Smooth muscle cell (in vitro differentiated cells): ENCODE measurements around the gene GFER. TPM values are rescaled to one million over a fixed set of nuclear protein-coding genes. Genes with fewer than 3 reads are reported as not detected.

Source experiments
- DNase-seq: peaks from one replicate; lab custom pipeline; 2025; ENCODE audit not compliant: unreplicated experiment; lab: John Stamatoyannopoulos, UW
- H2AFZ ChIP-seq: fragments of 200-600 bp; sonication (generic); 2 replicates; pipeline ENCODE4 v1.6.0; 2016; ENCODE audit warnings: antibody characterized with exemption, low read depth, mild to moderate bottlenecking
- H3F3A ChIP-seq: fragments of 200-600 bp; sonication (generic); 2 replicates; pipeline ENCODE4 v1.6.0; 2017; ENCODE audit warnings: antibody characterized with exemption, low read depth
- H3K27ac ChIP-seq: fragments of 200-600 bp; sonication (generic); 2 replicates; pipeline ENCODE4 v1.5.1; 2016; ENCODE audit warnings: low read depth, mild to moderate bottlenecking
- H3K27me3 ChIP-seq: fragments of 200-600 bp; sonication (generic); 2 replicates; pipeline ENCODE4 v1.6.1; 2016; ENCODE audit warnings: low read depth, mild to moderate bottlenecking
- H3K36me3 ChIP-seq: fragments of 200-600 bp; sonication (generic); 2 replicates; pipeline ENCODE4 v1.5.1; 2016; ENCODE audit warnings: low read depth
- H3K4me1 ChIP-seq: fragments of 200-600 bp; sonication (generic); 2 replicates; pipeline ENCODE4 v1.5.1; 2016; ENCODE audit warnings: low read depth
- H3K4me2 ChIP-seq: fragments of 200-600 bp; sonication (generic); 2 replicates; pipeline ENCODE4 v1.6.0; 2016; ENCODE audit warnings: mild to moderate bottlenecking
- H3K4me3 ChIP-seq: fragments of 200-600 bp; sonication (generic); 2 replicates; pipeline ENCODE4 v1.5.1; 2016; ENCODE audit warnings: mild to moderate bottlenecking
- H3K79me2 ChIP-seq: fragments of 200-600 bp; sonication (generic); 2 replicates; pipeline ENCODE4 v1.6.0; 2016; ENCODE audit warnings: low read depth, mild to moderate bottlenecking
- H3K9ac ChIP-seq: fragments of 200-600 bp; sonication (generic); 2 replicates; pipeline ENCODE4 v1.6.0; 2016; ENCODE audit warnings: low read depth
- H3K9me3 ChIP-seq: fragments of 200-600 bp; sonication (generic); replicated peaks from 2 replicates; pipeline ENCODE4 v1.5.1; 2016; ENCODE audit warnings: low read depth
- H4K20me1 ChIP-seq: fragments of 200-600 bp; sonication (generic); 2 replicates; pipeline ENCODE4 v1.6.0; 2016; ENCODE audit warnings: low read depth
- CTCF ChIP-seq: fragments of 200-600 bp; sonication (generic); IDR thresholded peaks from 2 replicates; pipeline ENCODE4 v1.5.1; 2017; ENCODE audit warnings: borderline replicate concordance, mild to moderate bottlenecking, antibody characterized with exemption; ENCODE audit not compliant: insufficient read depth, poor library complexity, severe bottlenecking
- WGBS: methylation state at CpG from one replicate; pipeline ENCODE4 v1.1.7; 2016; ENCODE audit warnings: low lambda C conversion rate; 5-methylcytosine and 5-hydroxymethylcytosine counted together
- polyA plus RNA-seq: library from polyadenylated mRNA; unstranded; fragments of >200 nt; fragmentation: Nextera tagmentation; extraction: Ambion mirVana; gene quantifications from 2 replicates; pipeline ENCODE4 v1.2.1, GENCODE V29; 2016
- total RNA-seq: library from RNA; depleted of rRNA; stranded (reverse); fragments of >200 nt; gene quantifications from 2 replicates; pipeline ENCODE4 v1.2.3, GENCODE V29; 2014

Gene GFER
- total and polyA plus RNA-seq, 2 experiments from 2014 or later: 15.1 to 41.2 TPM

DNA sequence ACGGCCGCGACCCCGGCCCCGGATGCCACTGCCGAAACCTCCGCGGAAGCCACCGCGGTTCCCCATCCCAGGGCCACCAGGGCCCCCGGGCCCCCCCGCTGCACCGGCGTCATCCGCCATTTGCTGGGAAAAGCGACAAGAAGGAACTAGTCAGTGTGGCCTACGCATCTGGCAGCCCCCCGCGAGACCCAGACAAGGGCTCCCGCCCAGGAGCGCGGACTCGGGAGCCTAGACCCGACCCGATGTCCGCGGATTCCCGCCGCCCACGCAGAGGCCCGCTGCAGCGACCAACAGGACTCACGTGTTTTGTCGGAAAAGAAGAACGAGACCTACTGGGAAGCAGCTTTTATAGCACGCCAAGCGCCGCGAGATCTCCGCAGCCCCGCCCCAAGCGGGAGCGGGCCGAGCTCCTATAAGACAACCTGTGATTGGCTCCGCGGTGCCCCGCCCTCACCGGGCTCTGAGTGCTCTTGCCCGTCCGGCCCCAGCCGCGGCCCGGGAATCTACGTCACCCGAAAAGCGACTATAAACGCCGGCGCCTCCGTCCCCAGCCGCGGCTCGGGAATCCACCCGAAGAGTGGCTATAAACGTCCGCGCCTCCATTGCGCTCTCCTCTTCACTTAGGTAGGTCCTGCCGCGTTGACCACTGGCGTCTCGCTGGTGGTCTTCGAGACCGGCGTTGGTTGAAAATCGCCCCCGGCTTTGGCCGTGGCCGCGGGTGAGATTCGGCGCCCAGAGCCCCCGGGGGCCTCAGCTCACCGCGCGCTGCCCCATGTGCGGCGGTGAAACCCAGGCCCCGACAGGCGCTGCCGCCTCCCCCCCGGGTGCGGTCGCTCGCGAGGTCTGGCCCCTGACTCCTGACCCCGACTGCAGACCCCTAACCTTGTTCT, 19.2 kb upstream of the GFER start, which contains the start of gene RPS2:
TSS of gene RPS2 (minus strand) at position 321 of the 890 bp plus-strand sequence. CDS start at position 120, 201 bp downstream.
- peak; percentile 95 for DNase-seq
- Histone ChIP-seq H3K4me1 (peaks cover 25% of the 10 kb centered on the region), H3K36me3 (no peaks in the 10 kb centered on the region), H3K9ac (peak within 1 kb of the TSS; percentile 98), H3K27ac (peak within 1 kb of the TSS; percentile 95), H3F3A (peaks cover 30% of the 10 kb centered on the region), H3K79me2 (peaks cover 44% of the 10 kb centered on the region), H4K20me1 (peaks cover 38% of the 10 kb centered on the region), H3K27me3 (no peaks in the 10 kb centered on the region), H2AFZ (peak within 1 kb of the TSS; percentile 44), H3K9me3 (no peaks in the 10 kb centered on the region), H3K4me2 (peak within 1 kb of the TSS; percentile 88), H3K4me3 (peak within 1 kb of the TSS; percentile 79)
- WGBS: 1% methylated on average over 96 of the region's 97 CpGs
- TF ChIP-seq CTCF: no peak

GRCh38 chr16:1965396-1966001, 18.5 kb upstream of the GFER start:
- WGBS: 27% methylated on average over 24 of the region's 24 CpGs
- H3K4me2 ChIP-seq: peak overlapping the region; percentile 88
- H3K36me3 ChIP-seq: no peaks in the 10 kb centered on the region
- no peak for TF ChIP-seq CTCF
- peaks cover 37% of the 10 kb centered on the region for H3K79me2 ChIP-seq
- H3K9me3 ChIP-seq: no peaks in the 10 kb centered on the region
- H3K27ac ChIP-seq: peak overlapping the region; percentile 95
- H3K4me1 ChIP-seq: peaks cover 22% of the 10 kb centered on the region
- H3K4me3 ChIP-seq: peak overlapping the region; percentile 79
- no peaks in the 10 kb centered on the region for H3K27me3 ChIP-seq
- H2AFZ ChIP-seq: no peak overlapping the region
- H3F3A ChIP-seq: peaks cover 28% of the 10 kb centered on the region
- H3K9ac ChIP-seq: peak overlapping the region; percentile 98
- H4K20me1 ChIP-seq: peaks cover 38% of the 10 kb centered on the region
- no peak for DNase-seq

DNA sequence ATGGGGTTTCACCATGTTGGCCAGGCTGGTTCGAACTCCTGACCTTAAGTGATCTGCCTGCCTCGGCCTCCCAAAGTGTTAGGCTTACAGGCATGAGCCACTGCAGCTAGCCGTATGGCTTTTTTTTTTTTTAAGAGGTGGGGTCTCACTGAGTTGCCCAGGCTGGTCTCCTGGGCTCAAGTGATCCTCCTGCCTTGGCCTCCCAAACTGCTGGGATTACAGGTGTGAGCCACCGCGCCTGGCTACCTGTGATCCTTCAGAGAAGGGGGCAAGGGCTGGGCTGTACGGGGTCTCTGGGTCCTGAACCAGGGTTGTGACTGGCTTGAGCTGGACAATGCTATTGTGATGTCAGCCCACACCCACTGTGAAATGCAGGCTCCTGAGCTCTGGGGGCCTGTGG, 17.5 kb upstream of the GFER start, which contains the start of gene RNF151:
TSS of gene RNF151 (plus strand) at position 397 of the 400 bp plus-strand sequence. CDS start 26 bp downstream, outside the sequence.
- H3F3A ChIP-seq: peaks cover 18% of the 10 kb centered on the region
- DNase-seq: no peak
- H3K36me3 ChIP-seq: no peaks in the 10 kb centered on the region
- peak within 1 kb of the TSS; percentile 88 for H3K4me2 ChIP-seq
- H4K20me1 ChIP-seq: peaks cover 31% of the 10 kb centered on the region
- peaks cover 20% of the 10 kb centered on the region for H3K4me1 ChIP-seq
- no peaks in the 10 kb centered on the region for H3K27me3 ChIP-seq
- peak within 1 kb of the TSS; percentile 95 for H3K27ac ChIP-seq
- TF ChIP-seq CTCF: no peak
- H2AFZ ChIP-seq: no peak within 1 kb of the TSS
- H3K9ac ChIP-seq: peak within 1 kb of the TSS; percentile 98
- 99% methylated on average over 6 of the region's 6 CpGs for WGBS
- no peaks in the 10 kb centered on the region for H3K9me3 ChIP-seq
- peak within 1 kb of the TSS; percentile 79 for H3K4me3 ChIP-seq
- H3K79me2 ChIP-seq: peaks cover 36% of the 10 kb centered on the region
